Spleen (tissue), 11 donors: ENCODE measurements around the gene TBX2. TPM values are rescaled to one million over a fixed set of nuclear protein-coding genes. Genes with fewer than 3 reads are reported as not detected.

Source experiments
- DNase-seq: peaks from one replicate; pipeline ENCODE4 v3.0.0-alpha.2; 2020
- H3K27ac ChIP-seq, 8 donors: fragments of 200-600 bp; sonication (generic) in 7 of 8; 1 replicate in 4 of 8; 2 replicates in 4 of 8; pipeline versions ENCODE4 v1.5.0 to v1.8.0; 2016 to 2021; ENCODE audit warnings: inconsistent platforms in 4 of 8, mild to moderate bottlenecking in 4 of 8, moderate library complexity in 1 of 8
- H3K27me3 ChIP-seq, 7 donors: fragments of 200-600 bp; sonication (generic) in 6 of 7; replicated peaks in 1 of 7; 1 replicate in 4 of 7; 2 replicates in 3 of 7; pipeline versions ENCODE4 v1.5.0 to v1.8.0; 2016 to 2021; ENCODE audit warnings: inconsistent platforms in 3 of 7, mild to moderate bottlenecking in 1 of 7
- H3K36me3 ChIP-seq, 6 donors: fragments of 200-600 bp; sonication (generic) in 5 of 6; 1 replicate in 4 of 6; 2 replicates in 2 of 6; pipeline versions ENCODE4 v1.5.0 to v1.8.0; 2016 to 2021; ENCODE audit warnings: inconsistent platforms in 2 of 6
- H3K4me1 ChIP-seq, 6 donors: fragments of 200-600 bp; sonication (generic) in 5 of 6; 1 replicate in 3 of 6; 2 replicates in 3 of 6; pipeline versions ENCODE4 v1.5.0 to v1.8.0; 2016 to 2021; ENCODE audit warnings: inconsistent platforms in 3 of 6
- H3K4me3 ChIP-seq, 8 donors: fragments of 200-600 bp; sonication (generic) in 7 of 8; 1 replicate in 4 of 8; 2 replicates in 4 of 8; pipeline versions ENCODE4 v1.5.0 to v1.8.0; 2016 to 2021; ENCODE audit warnings: inconsistent platforms in 4 of 8, mild to moderate bottlenecking in 4 of 8, moderate library complexity in 2 of 8
- H3K9me3 ChIP-seq, 8 donors: fragments of 200-600 bp; sonication (generic) in 7 of 8; 1 replicate in 4 of 8; 2 replicates in 4 of 8; pipeline versions ENCODE4 v1.5.0 to v1.8.0; 2016 to 2021; ENCODE audit warnings: inconsistent platforms in 4 of 8
- POLR2A ChIP-seq, 3 donors: fragments of 450-650 bp; IDR thresholded peaks; one replicate each; pipeline ENCODE4 v1.5.1; 2017; ENCODE audit warnings: antibody characterized with exemption in 3 of 3, mild to moderate bottlenecking in 1 of 3
- POLR2AphosphoS5 ChIP-seq, 3 donors: sonication (generic); formaldehyde crosslinking; IDR thresholded peaks; one replicate each; pipeline ENCODE4 v1.5.1; 2017; ENCODE audit warnings: antibody characterized with exemption in 3 of 3
- WGBS, 5 donors: extraction: QIAGEN DNeasy Blood & Tissue Kit in 3 of 5; methylation state at CpG; one replicate each; pipeline versions ENCODE4 v1.1.5 to v1.1.7; 2013 to 2018; 5-methylcytosine and 5-hydroxymethylcytosine counted together
- intact Hi-C: fragments of 100-400 bp; cut with DNase I; formaldehyde crosslinking; loops from one replicate; pipeline ENCODE4 v1.15.0; 2023; ENCODE audit warnings: low total_unique reads
- polyA plus RNA-seq, 3 donors: library from polyadenylated mRNA; stranded (reverse); fragments of 200-250 nt; gene quantifications; one replicate each; pipeline ENCODE4 v1.2.1, GENCODE V29; 2013
- total RNA-seq, 7 donors: library from RNA; depleted of rRNA in 3 of 7; stranded (reverse); fragments of >200 nt in 3 of 7; fragmentation: NEBNext Ultra II Directional in 4 of 7; extraction: Animal tissue kit (Norgen Biotek cat#: 25700) in 4 of 7; gene quantifications; one replicate each; pipeline versions ENCODE4 v1.1.0 to v1.2.1, GENCODE V29; 2016 to 2021
- TF ChIP-seq, protein P1 (sequence below), 11 experiments: fragments of 200-600 bp in 7 of 11; fragments of 450-650 bp in 4 of 11; sonication (generic) in 4 of 11; IDR thresholded peaks in 8 of 11; conservative IDR thresholded peaks in 3 of 11; 1 replicate in 7 of 11; 2 replicates in 4 of 11; pipeline versions ENCODE4 v1.4.0 to v1.8.0; 2016 to 2021; ENCODE audit warnings: antibody characterized with exemption in 11 of 11, inconsistent platforms in 4 of 11, mild to moderate bottlenecking in 1 of 11
- donor health status: healthy with polysubstance abuse.
- donor health status: DM: no; HTN: no; CAD: no; lungs with moderate emphysema.
- donor health status: DM: no; HTN: no; CAD: no.
- donor health status: Bipolar disorder and iron deficiency.
- donor health status: healthy.
- donor health status: DM: no; HTN: no; CAD: no.
- donor health status: DM: yes; HTN: yes; CAD: no.

TBX2 gene
- total and polyA plus RNA-seq, 10 donors: 6.4 to 57.6 (median 24.1) TPM

GRCh38 chr17:61402978-61403800 is 3.5 kb downstream of the TBX2 start:
- intact Hi-C loops: no loop called here
- DNase-seq: peak; percentile 66
- Histone ChIP-seq H3K27me3 (peaks cover 31 to 100% (median 94%) of the 10 kb centered on the region in 7 donors), H3K4me1 (peaks cover 36 to 92% (median 74%) of the 10 kb centered on the region in 6 donors), H3K4me3 (peak overlapping the region in 7 of 8 donors; percentile 5 to 69 (median 46)), H3K27ac (peak overlapping the region in 5 of 8 donors; percentile 7 to 84 (median 47)), H3K36me3 (peaks cover 0 to 31% (median 0%) of the 10 kb centered on the region in 6 donors), H3K9me3 (no peaks in the 10 kb centered on the region)
- TF ChIP-seq POLR2AphosphoS5 (IDR thresholded peaks at IDR 0.05) (peak in 2 of 3 donors; percentile 46 to 63), POLR2A (IDR thresholded peaks at IDR 0.05) (no peak)
- 7 to 16% (median 10%) methylated on average over 47 to 55 of the region's 55 CpGs for WGBS, 5 donors

- peak in 2 of 3 donors; percentile 21 to 46 for TF ChIP-seq POLR2AphosphoS5 (IDR thresholded peaks at IDR 0.05)
- TF ChIP-seq, protein P1, sequence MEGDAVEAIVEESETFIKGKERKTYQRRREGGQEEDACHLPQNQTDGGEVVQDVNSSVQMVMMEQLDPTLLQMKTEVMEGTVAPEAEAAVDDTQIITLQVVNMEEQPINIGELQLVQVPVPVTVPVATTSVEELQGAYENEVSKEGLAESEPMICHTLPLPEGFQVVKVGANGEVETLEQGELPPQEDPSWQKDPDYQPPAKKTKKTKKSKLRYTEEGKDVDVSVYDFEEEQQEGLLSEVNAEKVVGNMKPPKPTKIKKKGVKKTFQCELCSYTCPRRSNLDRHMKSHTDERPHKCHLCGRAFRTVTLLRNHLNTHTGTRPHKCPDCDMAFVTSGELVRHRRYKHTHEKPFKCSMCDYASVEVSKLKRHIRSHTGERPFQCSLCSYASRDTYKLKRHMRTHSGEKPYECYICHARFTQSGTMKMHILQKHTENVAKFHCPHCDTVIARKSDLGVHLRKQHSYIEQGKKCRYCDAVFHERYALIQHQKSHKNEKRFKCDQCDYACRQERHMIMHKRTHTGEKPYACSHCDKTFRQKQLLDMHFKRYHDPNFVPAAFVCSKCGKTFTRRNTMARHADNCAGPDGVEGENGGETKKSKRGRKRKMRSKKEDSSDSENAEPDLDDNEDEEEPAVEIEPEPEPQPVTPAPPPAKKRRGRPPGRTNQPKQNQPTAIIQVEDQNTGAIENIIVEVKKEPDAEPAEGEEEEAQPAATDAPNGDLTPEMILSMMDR (IDR thresholded peaks at IDR 0.05 in 8 of 11, conservative IDR thresholded peaks at IDR 0.05 in 3 of 11): no peak
- Histone ChIP-seq H3K9me3 (no peaks in the 10 kb centered on the region), H3K4me1 (peaks cover 41 to 92% (median 76%) of the 10 kb centered on the region in 6 donors), H3K27me3 (peaks cover 27 to 100% (median 96%) of the 10 kb centered on the region in 7 donors), H3K27ac (peak overlapping the region in 5 of 8 donors; percentile 8 to 84 (median 47)), H3K4me3 (peak overlapping the region; percentile 9 to 69 (median 38)), H3K36me3 (peaks cover 0 to 38% (median 0%) of the 10 kb centered on the region in 6 donors)
- WGBS, 5 donors: 12 to 24% (median 14%) methylated on average over 22 to 66 of the region's 66 CpGs
- DNase-seq: peak; percentile 68
- intact Hi-C loops: no loop called here
These were observed 4.4 kb downstream of the TBX2 start for GRCh38 chr17:61403801-61404662.

- H3K4me3 ChIP-seq: peak overlapping the region in 7 of 8 donors; percentile 9 to 69 (median 44)
- H3K36me3 ChIP-seq: peaks cover 0 to 38% (median 0%) of the 10 kb centered on the region in 6 donors
- peaks cover 37 to 91% (median 74%) of the 10 kb centered on the region in 6 donors for H3K4me1 ChIP-seq
- TF ChIP-seq, protein P1 (IDR thresholded peaks at IDR 0.05 in 8 of 11, conservative IDR thresholded peaks at IDR 0.05 in 3 of 11): no peak
- TF ChIP-seq POLR2AphosphoS5 (IDR thresholded peaks at IDR 0.05): peak in 1 of 3 donors; percentile 31
- TF ChIP-seq POLR2A (IDR thresholded peaks at IDR 0.05): no peak
- 4 to 20% (median 13%) methylated on average over 7 to 27 of the region's 27 CpGs for WGBS, 5 donors
- DNase-seq: no peak
- intact Hi-C loops: no loop called here
- H3K9me3 ChIP-seq: no peaks in the 10 kb centered on the region
- H3K27me3 ChIP-seq: peaks cover 21 to 100% (median 94%) of the 10 kb centered on the region in 7 donors
- peak overlapping the region in 5 of 8 donors; percentile 8 to 84 (median 47) for H3K27ac ChIP-seq
These were observed 4.9 kb downstream of the TBX2 start for GRCh38 chr17:61404663-61404912.

- intact Hi-C loops: no loop called here
- WGBS, 5 donors: 6 to 29% (median 10%) methylated on average over 48 to 71 of the region's 71 CpGs
- peak overlapping the region in 7 of 8 donors; percentile 5 to 69 (median 44) for H3K4me3 ChIP-seq
- TF ChIP-seq, protein P1 (IDR thresholded peaks at IDR 0.05 in 8 of 11, conservative IDR thresholded peaks at IDR 0.05 in 3 of 11): no peak
- TF ChIP-seq POLR2A (IDR thresholded peaks at IDR 0.05) (no peak), POLR2AphosphoS5 (IDR thresholded peaks at IDR 0.05) (peak in 1 of 3 donors; percentile 10)
- no peaks in the 10 kb centered on the region for H3K9me3 ChIP-seq
- DNase-seq: peak; percentile 72
- H3K27me3 ChIP-seq: peaks cover 23 to 100% (median 96%) of the 10 kb centered on the region in 7 donors
- H3K36me3 ChIP-seq: peaks cover 0 to 38% (median 0%) of the 10 kb centered on the region in 6 donors
- peaks cover 41 to 94% (median 77%) of the 10 kb centered on the region in 6 donors for H3K4me1 ChIP-seq
- H3K27ac ChIP-seq: peak overlapping the region in 6 of 8 donors; percentile 8 to 84 (median 45)
These were observed 5.5 kb downstream of the TBX2 start for GRCh38 chr17:61404913-61405685.
